Kidney (tissue), 14 donors: ENCODE measurements around the gene VSIG10. TPM values are rescaled to one million over a fixed set of nuclear protein-coding genes. Genes with fewer than 3 reads are reported as not detected.

Experiments used
- DNase-seq, 5 donors: peaks; one replicate each; pipeline ENCODE4 v3.0.0-alpha.2; 2013 to 2020
- FAIRE-seq: peaks from 2 replicates; lab custom pipeline; 2012; peaks lifted over from hg19 to GRCh38; lab: Jason Lieb, UNC
- H3K27ac ChIP-seq, 2 donors: one replicate each; pipeline ENCODE4 v1.7.0; 2013; ENCODE audit warnings: low read depth in 2 of 2, low read length in 2 of 2, inconsistent platforms in 1 of 2
- H3K27me3 ChIP-seq: one replicate; pipeline ENCODE4 v1.7.1; 2013; ENCODE audit warnings: low read length, inconsistent platforms; ENCODE audit not compliant: control insufficient read depth, insufficient read depth
- H3K36me3 ChIP-seq, 3 donors: one replicate each; pipeline versions ENCODE4 v1.7.0 to v1.7.1; 2013; ENCODE audit warnings: low read length in 3 of 3, control low read depth in 1 of 3, inconsistent platforms in 1 of 3; ENCODE audit not compliant: insufficient read depth in 3 of 3, control insufficient read depth in 2 of 3
- H3K4me1 ChIP-seq, 3 donors: one replicate each; pipeline versions ENCODE4 v1.7.0 to v1.7.1; 2013; ENCODE audit warnings: low read length in 3 of 3, inconsistent platforms in 1 of 3, low read depth in 1 of 3; ENCODE audit not compliant: control insufficient read depth in 2 of 3, insufficient read depth in 2 of 3
- H3K4me3 ChIP-seq, 3 donors: one replicate each; pipeline versions ENCODE4 v1.7.0 to v1.8.1; 2013; ENCODE audit warnings: low read length in 3 of 3, control low read depth in 1 of 3, inconsistent platforms in 1 of 3
- H3K9ac ChIP-seq, 3 donors: one replicate each; pipeline versions ENCODE4 v1.7.0 to v1.7.1; 2013; ENCODE audit warnings: low read length in 3 of 3, control low read depth in 1 of 3, inconsistent platforms in 1 of 3
- H3K9me3 ChIP-seq, 3 donors: one replicate each; pipeline versions ENCODE4 v1.7.0 to v1.7.1; 2013; ENCODE audit warnings: low read length in 3 of 3, control low read depth in 1 of 3, inconsistent platforms in 1 of 3; ENCODE audit not compliant: control insufficient read depth in 2 of 3, insufficient read depth in 1 of 3
- CTCF ChIP-seq: IDR thresholded peaks from 3 replicates; pipeline ENCODE4 v1.5.1; 2012; ENCODE audit warnings: mild to moderate bottlenecking, moderate library complexity, borderline replicate concordance; ENCODE audit not compliant: insufficient read depth; ENCODE audit errors: extremely low read depth
- intact Hi-C: fragments of 100-400 bp; cut with DNase I; formaldehyde crosslinking; loops from one replicate; pipeline ENCODE4 v1.11.1; 2022
- polyA plus RNA-seq: library from polyadenylated mRNA; stranded (reverse); fragments of 350-450 nt; fragmentation: Illumina TruSeq; extraction: RNeasy Lipid Tissue Mini Kit (QIAGEN cat#74804); gene quantifications from one replicate; pipeline ENCODE4 v1.2.3, GENCODE V29; 2014; ENCODE audit warnings: low read depth, low replicate concordance; ENCODE audit not compliant: insufficient read depth
- total RNA-seq: library from RNA; stranded (reverse); fragmentation: NEBNext Ultra II Directional; extraction: Animal tissue kit (Norgen Biotek cat#: 25700); gene quantifications from one replicate; pipeline ENCODE4 v1.2.1, GENCODE V29; 2021
- donor health status: control.
- donor health status: control.
- donor health status: control.
- donor health status: control.
- donor health status: control.
- donor health status: DM: yes; HTN: yes; CAD: no.
- donor health status: Normal renal cell carcinoma (clear cell type).

VSIG10 gene
- total and polyA plus RNA-seq, 2 donors from 2014 or later, result 15.8 to 26.1 TPM

DNA sequence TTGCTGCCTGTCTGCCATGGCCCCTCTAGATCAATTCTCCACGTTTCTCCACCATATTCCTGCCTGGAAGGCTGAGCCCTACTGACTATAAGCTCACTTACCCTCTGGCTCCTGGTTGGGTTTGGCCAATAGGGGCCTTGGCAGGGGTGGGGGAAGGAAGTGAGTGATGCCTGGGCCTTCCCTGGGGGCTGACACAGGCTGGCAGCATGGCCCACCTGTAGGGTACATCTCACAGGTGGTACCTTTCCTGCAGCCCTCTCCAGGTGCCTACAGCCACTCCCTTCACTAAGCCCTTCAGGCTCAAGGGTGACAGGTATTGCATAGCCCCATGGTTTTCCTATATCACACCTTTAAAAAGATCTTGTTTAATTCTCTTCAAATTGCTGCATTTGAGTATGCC is 83.8 kb downstream of the VSIG10 start:
- no peak overlapping the region for H3K4me3 ChIP-seq
- no peaks in the 10 kb centered on the region for H3K9me3 ChIP-seq
- H3K9ac ChIP-seq, result no peak overlapping the region
- intact Hi-C loops, result no loop called here
- DNase-seq (no peak), FAIRE-seq (no peak)
- H3K27me3 ChIP-seq, result no peaks in the 10 kb centered on the region
- H3K27ac ChIP-seq, result no peak overlapping the region
- TF ChIP-seq CTCF, result no peak
- H3K4me1 ChIP-seq, result peaks cover 0 to 4% (median 3%) of the 10 kb centered on the region in 3 donors
- H3K36me3 ChIP-seq, result peaks cover 0 to 13% (median 2%) of the 10 kb centered on the region in 3 donors

DNA sequence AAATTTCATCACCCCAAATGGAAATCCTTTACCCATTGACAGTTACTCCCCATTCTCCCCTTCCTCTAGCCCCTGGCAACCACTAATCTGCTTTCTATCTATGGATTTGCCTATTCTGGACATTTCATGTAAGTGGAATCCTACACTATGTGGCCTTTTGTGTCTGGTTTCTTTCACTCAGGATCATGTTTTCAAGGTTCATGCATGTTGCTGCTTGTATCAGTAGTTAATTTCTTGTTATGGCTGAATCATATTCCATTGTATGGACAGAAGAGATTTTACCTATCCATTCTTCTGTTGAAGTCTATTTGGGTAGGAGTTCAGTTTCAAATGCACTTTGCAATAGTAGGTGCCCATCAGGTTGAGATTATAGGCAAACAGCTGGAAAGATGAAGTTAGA is 85.9 kb downstream of the VSIG10 start:
- no peak overlapping the region for H3K4me3 ChIP-seq
- DNase-seq (no peak), FAIRE-seq (no peak)
- no peaks in the 10 kb centered on the region for H3K27me3 ChIP-seq
- H3K4me1 ChIP-seq, result peaks cover 0 to 4% (median 3%) of the 10 kb centered on the region in 3 donors
- no peak overlapping the region for H3K27ac ChIP-seq
- no peaks in the 10 kb centered on the region for H3K9me3 ChIP-seq
- H3K9ac ChIP-seq, result no peak overlapping the region
- intact Hi-C loops, result no loop called here
- H3K36me3 ChIP-seq, result peaks cover 0 to 11% (median 2%) of the 10 kb centered on the region in 3 donors
- TF ChIP-seq CTCF, result no peak

DNA sequence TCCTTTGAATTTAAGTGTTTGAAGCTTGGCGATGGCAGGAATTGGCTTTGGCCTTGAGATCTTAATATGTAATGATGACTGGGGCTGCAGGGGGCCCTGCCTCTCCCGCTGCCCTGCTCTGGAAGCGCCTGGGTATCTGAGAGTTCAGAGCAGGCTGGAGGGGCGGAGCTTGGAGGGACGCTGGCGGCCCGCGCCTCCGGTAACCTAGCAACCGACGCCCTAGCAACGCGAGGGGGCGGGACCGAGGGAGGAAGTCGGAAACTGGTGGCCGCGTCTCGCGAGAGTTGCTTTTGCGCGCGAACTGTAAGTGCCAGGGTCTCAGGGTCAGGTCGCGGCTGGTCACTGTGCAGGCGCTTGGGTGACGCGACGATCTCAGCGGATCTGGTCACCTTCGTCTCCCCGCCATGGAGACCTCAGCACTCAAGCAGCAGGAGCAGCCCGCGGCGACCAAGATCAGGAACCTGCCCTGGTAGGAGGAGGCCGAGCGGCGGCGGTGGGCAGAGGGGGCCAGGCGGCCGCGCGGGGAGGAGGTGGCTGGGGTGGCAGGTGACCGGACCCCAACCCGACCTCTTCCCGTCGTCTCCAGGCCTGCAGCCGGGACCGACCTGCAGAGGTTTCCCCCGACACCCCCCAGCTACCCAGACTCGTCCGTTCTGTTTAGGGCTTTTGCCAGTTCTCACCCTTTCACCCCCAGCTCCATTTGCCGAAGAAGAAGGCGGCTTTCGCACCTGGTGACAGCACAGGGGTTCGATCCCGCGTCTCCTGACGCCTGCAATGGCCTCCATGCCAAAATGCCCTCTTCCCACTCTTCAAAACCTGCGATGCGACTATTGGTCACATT is 87.2 kb downstream of the VSIG10 start, which contains the start of gene RFC5:
RFC5 (plus strand) TSS at position 280 of the 841 bp plus-strand sequence; CDS start at position 405, 125 bp downstream.
- H3K9ac ChIP-seq, result peak within 1 kb of the TSS; percentile 63 to 84 (median 72)
- peak; percentile 98 to 99 (median 99) for DNase-seq
- H3K36me3 ChIP-seq, result peaks cover 0 to 7% (median 2%) of the 10 kb centered on the region in 3 donors
- peak within 1 kb of the TSS; percentile 75 to 90 (median 87) for H3K4me3 ChIP-seq
- peak; percentile 38 for FAIRE-seq
- no peaks in the 10 kb centered on the region for H3K9me3 ChIP-seq
- no peak within 1 kb of the TSS for H3K27ac ChIP-seq
- TF ChIP-seq CTCF, result no peak
- intact Hi-C loops, result no loop called here
- peaks cover 0 to 4% (median 3%) of the 10 kb centered on the region in 3 donors for H3K4me1 ChIP-seq
- H3K27me3 ChIP-seq, result no peaks in the 10 kb centered on the region
